Measurements from ENCODE around the gene C11orf68.

C11orf68 gene

DNA sequence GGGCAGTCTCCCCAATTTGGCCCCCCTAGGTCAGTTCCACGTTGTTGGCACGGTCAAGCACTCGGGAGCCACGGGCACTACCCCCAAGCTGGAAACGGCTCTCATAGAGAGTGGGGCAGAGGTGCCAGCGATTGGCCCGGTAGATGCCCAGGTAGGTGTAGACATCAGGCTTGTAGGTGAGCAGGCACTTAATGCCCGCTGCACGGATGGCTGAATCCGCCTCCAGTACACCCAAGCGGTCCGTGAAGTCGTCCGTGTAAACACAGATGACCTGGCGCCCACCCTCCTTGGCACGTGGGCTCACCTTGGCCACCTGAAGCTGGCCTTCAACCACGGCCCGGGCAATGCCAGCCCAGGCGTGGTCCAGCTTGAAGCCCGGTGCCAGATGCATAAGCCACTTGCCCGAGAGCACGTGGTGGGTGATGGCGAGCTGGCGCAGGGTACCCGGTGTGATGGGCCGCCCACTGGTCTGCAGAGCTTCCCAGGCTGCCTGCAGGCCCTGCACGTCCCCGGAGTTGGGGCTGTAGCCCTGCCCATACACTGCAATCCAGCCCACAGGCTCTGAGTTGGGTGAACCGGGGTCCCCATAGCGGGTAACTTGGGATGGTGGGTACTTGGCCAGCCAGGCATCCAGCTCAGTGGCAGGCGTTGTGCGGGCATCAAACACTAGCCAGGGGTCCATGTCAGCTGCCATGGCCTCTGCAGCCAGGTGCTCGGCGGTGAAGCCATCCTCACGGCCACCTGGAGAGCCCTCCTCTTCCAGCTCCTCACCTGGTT is 1.2 kb downstream of the C11orf68 start:
- Mint-ChIP-seq H3K27ac (ENCODE audit: low read depth) (peak overlapping the region; percentile 15), H3K4me3 (peak overlapping the region; percentile 91), H3K27me3 (no peaks in the 10 kb centered on the region), H3K9me3 (no peaks in the 10 kb centered on the region), H3K4me1 (peaks cover 33% of the 10 kb centered on the region), H3K36me3 (ENCODE audit: insufficient read depth) (peaks cover 17% of the 10 kb centered on the region)
- DNase-seq (ENCODE audit: low spot score in 2 of 2) (no peak), ATAC-seq (replicated peaks; ENCODE audit: extremely low read depth, poor library complexity, severe bottlenecking) (no peak)

DNA sequence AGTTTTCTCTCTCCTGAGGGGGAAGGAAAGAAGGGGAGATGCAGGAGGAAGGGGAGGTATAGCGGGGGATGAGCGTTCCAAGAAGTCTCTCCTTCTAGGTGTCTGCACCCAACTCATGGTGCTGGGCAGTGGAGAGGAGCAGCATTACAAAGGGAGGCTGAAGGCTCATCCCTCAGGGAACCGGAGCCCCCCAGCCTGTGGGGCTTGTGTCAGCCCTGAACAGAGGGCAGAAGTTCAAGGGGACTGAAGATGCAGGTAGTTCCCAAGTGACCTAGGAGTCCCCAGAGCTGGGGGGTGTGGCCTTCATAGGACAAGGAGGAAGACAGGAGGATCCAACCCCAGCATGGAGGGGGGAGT is 1.8 kb downstream of the C11orf68 start:
- peaks cover 17% of the 10 kb centered on the region for H3K36me3 Mint-ChIP-seq (ENCODE audit: insufficient read depth)
- H3K9me3 Mint-ChIP-seq: no peaks in the 10 kb centered on the region
- H3K4me1 Mint-ChIP-seq: peaks cover 33% of the 10 kb centered on the region
- DNase-seq (ENCODE audit: low spot score in 2 of 2) (no peak), ATAC-seq (replicated peaks; ENCODE audit: extremely low read depth, poor library complexity, severe bottlenecking) (no peak)
- H3K27ac Mint-ChIP-seq (ENCODE audit: low read depth): peak overlapping the region; percentile 15
- H3K4me3 Mint-ChIP-seq: peak overlapping the region; percentile 91
- no peaks in the 10 kb centered on the region for H3K27me3 Mint-ChIP-seq

DNA sequence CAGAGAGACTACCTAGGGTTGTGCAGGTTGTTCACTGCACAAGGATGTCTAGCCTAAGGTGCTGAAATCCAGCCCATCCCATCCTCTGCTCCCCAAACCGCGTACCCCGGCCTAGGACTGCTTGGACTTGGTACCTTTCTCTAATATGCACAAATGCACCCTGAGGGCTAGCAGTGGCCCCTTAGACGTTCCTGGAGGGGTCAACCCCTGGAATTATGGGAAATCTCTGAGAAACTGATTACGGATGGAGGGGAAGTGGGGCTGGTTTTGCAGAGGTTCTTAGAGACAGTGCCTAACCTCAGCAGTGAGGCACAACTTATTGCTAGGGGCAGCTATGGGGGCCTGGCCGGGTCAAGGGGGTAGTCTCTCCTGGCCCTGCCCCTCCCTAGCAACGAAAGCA is 2.5 kb downstream of the C11orf68 start:
- Mint-ChIP-seq H3K36me3 (ENCODE audit: insufficient read depth) (peaks cover 13% of the 10 kb centered on the region), H3K9me3 (no peaks in the 10 kb centered on the region), H3K4me1 (peaks cover 33% of the 10 kb centered on the region), H3K27me3 (peaks cover 6% of the 10 kb centered on the region), H3K4me3 (peak overlapping the region; percentile 91), H3K27ac (ENCODE audit: low read depth) (peak overlapping the region; percentile 15)
- ATAC-seq (replicated peaks; ENCODE audit: extremely low read depth, poor library complexity, severe bottlenecking) (no peak), DNase-seq (ENCODE audit: low spot score in 2 of 2) (no peak)

DNA sequence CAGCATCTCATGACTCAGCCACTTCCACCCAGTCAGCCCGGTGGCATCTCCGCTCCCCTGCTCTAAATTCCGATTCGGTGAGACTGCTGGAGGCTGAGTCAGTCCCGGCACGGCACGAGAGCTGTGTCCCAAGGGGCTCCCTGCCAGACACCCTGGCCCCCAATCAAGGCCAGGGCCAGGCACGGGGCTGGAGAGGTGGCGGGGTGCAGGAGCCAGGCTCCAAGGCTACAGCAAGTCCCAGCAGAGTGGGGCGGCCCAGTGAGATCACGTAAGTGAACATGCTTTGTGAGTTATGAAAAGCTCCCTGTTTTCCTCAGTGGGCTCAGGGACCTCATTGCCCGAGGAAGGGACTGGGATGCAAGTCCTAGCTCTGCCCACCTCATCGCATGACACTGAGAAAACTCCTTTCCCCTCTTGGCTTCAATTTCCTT is 3.0 kb downstream of the C11orf68 start:
- Mint-ChIP-seq H3K9me3 (no peaks in the 10 kb centered on the region), H3K27me3 (peaks cover 8% of the 10 kb centered on the region), H3K4me1 (peaks cover 33% of the 10 kb centered on the region), H3K4me3 (peak overlapping the region; percentile 91), H3K36me3 (ENCODE audit: insufficient read depth) (peaks cover 13% of the 10 kb centered on the region), H3K27ac (ENCODE audit: low read depth) (no peak overlapping the region)
- DNase-seq (ENCODE audit: low spot score in 2 of 2): no peak
- ATAC-seq (replicated peaks; ENCODE audit: extremely low read depth, poor library complexity, severe bottlenecking): no peak

DNA sequence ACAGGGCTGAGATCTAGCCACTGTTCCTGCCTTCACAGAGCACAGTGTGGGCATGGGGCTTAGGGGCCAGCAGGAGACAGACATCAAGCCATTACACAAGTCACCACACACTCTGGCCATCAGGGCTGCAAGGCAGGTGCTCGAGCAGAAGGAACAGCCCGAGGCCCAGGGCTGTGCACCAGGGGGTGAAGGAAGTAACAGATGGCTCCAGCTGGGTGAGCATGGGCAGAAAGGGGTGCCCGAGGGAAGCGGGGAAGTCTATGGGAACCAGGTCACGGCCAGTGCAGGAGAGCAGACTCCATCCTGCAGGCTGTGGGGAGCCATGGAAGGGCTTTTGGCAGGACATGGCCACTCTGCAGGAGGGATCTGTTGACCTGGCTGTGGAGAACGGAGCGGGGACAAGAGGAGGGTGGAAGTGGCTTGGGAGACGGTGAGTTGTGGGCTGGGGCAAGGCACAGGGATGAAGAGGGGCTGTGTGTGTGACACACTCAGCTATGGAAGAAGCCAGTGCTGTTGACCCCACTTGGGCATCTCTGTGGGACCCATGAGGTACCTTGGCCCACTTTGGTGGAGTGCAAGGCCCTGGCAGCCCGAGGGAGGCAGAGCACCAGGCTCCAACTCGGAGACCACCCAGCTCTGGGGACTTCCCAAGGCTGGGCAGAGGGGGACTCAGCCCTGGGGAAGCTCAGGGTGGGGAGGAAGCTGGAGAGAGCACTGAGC is 3.6 kb downstream of the C11orf68 start:
- H3K4me1 Mint-ChIP-seq: peaks cover 31% of the 10 kb centered on the region
- H3K36me3 Mint-ChIP-seq (ENCODE audit: insufficient read depth): peaks cover 12% of the 10 kb centered on the region
- H3K9me3 Mint-ChIP-seq: no peaks in the 10 kb centered on the region
- H3K27me3 Mint-ChIP-seq: peaks cover 8% of the 10 kb centered on the region
- DNase-seq (ENCODE audit: low spot score in 2 of 2): no peak
- no peak for ATAC-seq (replicated peaks; ENCODE audit: extremely low read depth, poor library complexity, severe bottlenecking)
- peak overlapping the region; percentile 40 for H3K4me3 Mint-ChIP-seq
- peak overlapping the region; percentile 67 for H3K27ac Mint-ChIP-seq (ENCODE audit: low read depth)

DNA sequence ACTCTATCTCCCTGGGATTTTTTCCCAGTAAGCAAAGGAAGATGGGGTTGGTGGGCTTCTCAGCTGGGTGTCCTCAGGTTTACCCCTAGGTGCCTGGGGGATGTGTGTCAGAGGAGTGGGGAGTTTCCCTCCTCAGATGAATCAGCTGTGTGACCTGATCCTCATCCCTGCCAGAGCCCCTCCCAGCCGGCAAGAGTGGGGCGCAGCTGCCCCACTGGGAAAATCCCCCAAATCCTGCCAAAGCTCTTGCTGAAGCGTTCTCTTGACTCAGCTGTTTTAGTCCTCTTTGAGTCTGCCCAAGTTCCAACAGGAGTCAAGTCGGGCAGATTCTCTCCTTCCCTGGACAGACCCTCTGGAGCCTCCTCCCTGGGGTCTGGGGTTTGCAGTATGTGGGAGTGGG is 6.0 kb downstream of the C11orf68 start:
- H3K4me1 Mint-ChIP-seq: peaks cover 25% of the 10 kb centered on the region
- peaks cover 8% of the 10 kb centered on the region for H3K27me3 Mint-ChIP-seq
- DNase-seq (ENCODE audit: low spot score in 2 of 2): no peak
- no peak overlapping the region for H3K4me3 Mint-ChIP-seq
- no peak overlapping the region for H3K27ac Mint-ChIP-seq (ENCODE audit: low read depth)
- peaks cover 3% of the 10 kb centered on the region for H3K36me3 Mint-ChIP-seq (ENCODE audit: insufficient read depth)
- no peak for ATAC-seq (replicated peaks; ENCODE audit: extremely low read depth, poor library complexity, severe bottlenecking)
- H3K9me3 Mint-ChIP-seq: no peaks in the 10 kb centered on the region

DNA sequence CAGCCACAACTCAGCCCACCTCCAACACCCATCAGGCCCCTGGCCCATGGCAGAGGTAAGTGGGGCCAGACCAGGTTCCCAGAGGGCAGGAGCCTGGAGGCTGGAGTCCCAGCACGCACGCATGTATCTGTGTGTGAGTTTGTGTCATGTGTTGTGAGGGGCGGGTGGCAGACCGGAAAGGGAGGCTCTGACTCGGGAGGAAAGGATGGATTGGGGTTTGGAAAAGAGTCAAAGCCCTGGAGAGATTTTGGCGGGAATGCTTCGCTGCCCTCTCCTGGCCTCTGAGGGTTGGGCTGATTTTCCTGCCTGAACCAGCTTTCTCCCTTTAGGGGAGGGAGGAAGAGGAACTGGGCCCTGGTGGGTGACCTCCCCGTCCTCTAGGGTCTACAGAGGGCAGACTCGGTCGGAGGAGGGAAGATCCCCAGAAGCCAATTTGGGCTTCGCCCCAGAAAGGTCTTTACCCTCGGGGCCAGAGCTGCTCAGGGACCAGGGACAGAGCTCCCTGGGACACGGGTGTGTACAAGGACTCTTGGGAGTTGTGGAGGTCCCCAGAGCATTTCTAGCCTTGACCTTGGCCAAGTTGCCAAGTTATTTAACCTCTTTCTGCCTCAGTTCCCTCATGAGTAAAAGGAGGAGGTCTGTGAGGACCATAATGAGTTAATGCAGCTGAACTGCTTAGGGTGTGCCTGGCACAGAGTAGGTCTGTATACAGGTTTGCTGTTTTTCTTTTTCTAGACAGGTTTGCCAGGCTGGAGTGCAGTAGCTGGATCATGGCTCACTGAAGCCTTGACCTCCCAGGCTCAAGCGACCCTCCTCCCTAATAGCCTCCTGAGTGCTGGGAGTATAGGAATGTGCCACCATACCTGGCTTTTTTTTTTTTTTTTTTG is 6.9 kb downstream of the C11orf68 start:
- H3K9me3 Mint-ChIP-seq: no peaks in the 10 kb centered on the region
- peak overlapping the region; percentile 35 for H3K27ac Mint-ChIP-seq (ENCODE audit: low read depth)
- no peak overlapping the region for H3K4me3 Mint-ChIP-seq
- DNase-seq (ENCODE audit: low spot score in 2 of 2): no peak
- H3K36me3 Mint-ChIP-seq (ENCODE audit: insufficient read depth): peaks cover 3% of the 10 kb centered on the region
- H3K27me3 Mint-ChIP-seq: peaks cover 8% of the 10 kb centered on the region
- no peak for ATAC-seq (replicated peaks; ENCODE audit: extremely low read depth, poor library complexity, severe bottlenecking)
- peaks cover 21% of the 10 kb centered on the region for H3K4me1 Mint-ChIP-seq

DNA sequence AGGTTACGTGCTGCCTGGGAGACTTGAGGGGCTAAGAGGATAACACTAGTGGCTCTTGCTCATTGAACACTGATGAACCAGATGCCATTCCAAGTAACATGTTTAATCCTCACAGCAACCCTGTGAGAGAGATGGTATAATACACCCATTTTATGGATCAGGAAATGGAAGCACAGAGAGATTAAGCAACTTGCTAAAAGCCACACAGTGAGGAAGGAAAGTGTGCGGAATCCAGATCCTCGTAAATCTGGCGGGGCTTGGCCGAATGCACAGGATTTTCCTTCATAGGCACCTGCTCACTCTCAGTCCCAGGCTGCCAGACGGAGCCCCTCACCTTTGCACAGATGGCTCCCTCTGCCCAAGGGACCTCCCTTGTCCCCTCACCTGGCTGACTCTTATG is 11.0 kb downstream of the C11orf68 start:
- no peaks in the 10 kb centered on the region for H3K4me1 Mint-ChIP-seq
- no peaks in the 10 kb centered on the region for H3K9me3 Mint-ChIP-seq
- no peak for DNase-seq (ENCODE audit: low spot score in 2 of 2)
- no peak overlapping the region for H3K4me3 Mint-ChIP-seq
- H3K27me3 Mint-ChIP-seq: peaks cover 8% of the 10 kb centered on the region
- H3K27ac Mint-ChIP-seq (ENCODE audit: low read depth): no peak overlapping the region
- ATAC-seq (replicated peaks; ENCODE audit: extremely low read depth, poor library complexity, severe bottlenecking): no peak
- no peaks in the 10 kb centered on the region for H3K36me3 Mint-ChIP-seq (ENCODE audit: insufficient read depth)

DNA sequence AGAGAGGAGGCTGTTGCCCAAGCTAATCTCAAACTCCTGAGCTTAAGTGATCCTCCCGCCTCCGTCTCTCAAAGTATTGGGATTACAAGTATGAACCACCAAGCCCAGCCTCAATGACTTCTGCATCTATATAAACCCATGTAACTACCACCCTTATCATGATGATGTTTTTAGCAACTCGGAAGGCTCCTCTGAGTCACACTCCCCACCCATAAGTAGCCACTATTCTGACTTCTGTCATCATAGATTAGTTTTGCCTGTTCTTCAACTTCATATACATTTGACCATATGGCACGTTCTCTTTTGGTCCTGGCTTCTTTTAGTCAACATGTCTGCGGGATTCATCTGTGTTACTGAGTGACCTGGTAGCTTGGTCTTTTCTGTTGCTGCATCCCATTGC is 12.3 kb downstream of the C11orf68 start:
- Mint-ChIP-seq H3K9me3 (no peaks in the 10 kb centered on the region), H3K4me3 (no peak overlapping the region), H3K4me1 (peaks cover 6% of the 10 kb centered on the region), H3K27me3 (peaks cover 4% of the 10 kb centered on the region), H3K27ac (ENCODE audit: low read depth) (no peak overlapping the region), H3K36me3 (ENCODE audit: insufficient read depth) (peaks cover 6% of the 10 kb centered on the region)
- ATAC-seq (replicated peaks; ENCODE audit: extremely low read depth, poor library complexity, severe bottlenecking): no peak
- DNase-seq (ENCODE audit: low spot score in 2 of 2): no peak

DNA sequence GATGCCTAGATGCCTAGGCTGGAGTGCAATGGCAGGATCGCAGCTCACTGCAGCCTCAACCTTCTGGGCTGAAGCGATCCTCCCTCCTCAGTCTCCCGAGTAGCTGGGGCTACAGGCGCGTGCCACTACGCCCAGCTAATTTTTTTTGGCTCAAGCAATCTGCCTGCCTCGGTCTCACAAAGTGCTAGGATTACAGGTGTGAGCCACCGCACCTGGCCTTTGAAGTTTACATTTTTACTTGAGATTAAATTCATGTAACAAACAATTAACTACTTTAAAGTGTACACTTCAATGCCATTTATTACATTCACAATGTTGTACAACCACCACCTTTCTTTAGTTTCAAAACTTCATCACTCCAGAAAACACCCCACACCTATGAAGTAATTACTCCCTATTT is 15.1 kb downstream of the C11orf68 start:
- Mint-ChIP-seq H3K9me3 (no peaks in the 10 kb centered on the region), H3K27ac (ENCODE audit: low read depth) (no peak overlapping the region), H3K4me1 (peaks cover 8% of the 10 kb centered on the region), H3K27me3 (no peaks in the 10 kb centered on the region), H3K4me3 (no peak overlapping the region), H3K36me3 (ENCODE audit: insufficient read depth) (peaks cover 9% of the 10 kb centered on the region)
- ATAC-seq (replicated peaks; ENCODE audit: extremely low read depth, poor library complexity, severe bottlenecking): no peak
- DNase-seq (ENCODE audit: low spot score in 2 of 2): no peak

DNA sequence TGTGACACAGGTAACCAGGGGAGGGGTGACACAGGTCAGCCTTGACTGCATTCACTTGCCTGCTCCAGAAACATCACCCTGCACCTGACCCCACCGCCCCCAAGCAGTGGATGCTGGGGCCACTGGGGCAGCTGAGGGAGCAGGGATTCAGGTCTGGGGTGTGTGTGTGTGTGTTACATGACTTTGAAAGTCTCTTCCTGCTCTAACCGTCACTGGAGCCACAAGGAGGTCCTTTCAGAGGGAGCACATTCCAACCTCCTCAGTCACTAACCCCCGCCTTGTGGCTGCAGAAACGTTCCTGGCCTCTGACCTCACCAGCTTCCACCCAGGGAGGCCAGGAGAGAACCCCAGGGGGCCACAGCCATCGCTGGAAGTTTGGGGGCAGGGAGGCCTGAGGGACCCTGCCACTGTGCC is 15.8 kb downstream of the C11orf68 start:
- Mint-ChIP-seq H3K4me3 (no peak overlapping the region), H3K36me3 (ENCODE audit: insufficient read depth) (peaks cover 9% of the 10 kb centered on the region)
- no peak for ATAC-seq (replicated peaks; ENCODE audit: extremely low read depth, poor library complexity, severe bottlenecking)

DNA sequence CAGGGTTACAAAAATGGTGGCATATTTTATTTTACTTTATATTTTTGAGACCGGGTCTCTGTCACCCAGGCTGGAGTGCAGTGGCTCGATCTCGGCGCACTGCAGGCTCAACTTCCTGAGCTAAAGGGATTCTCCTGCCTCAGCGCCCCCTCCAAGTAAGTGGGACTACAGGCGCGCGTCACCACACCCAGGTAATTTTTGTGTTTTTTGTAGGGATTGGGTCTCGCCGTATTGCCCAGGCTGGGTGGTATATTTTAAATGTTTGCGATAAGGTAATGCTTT is 18.0 kb downstream of the C11orf68 start:
- Mint-ChIP-seq H3K4me3 (peak overlapping the region; percentile 61), H3K4me1 (peaks cover 11% of the 10 kb centered on the region), H3K27ac (ENCODE audit: low read depth) (no peak overlapping the region), H3K27me3 (no peaks in the 10 kb centered on the region), H3K36me3 (ENCODE audit: insufficient read depth) (peaks cover 9% of the 10 kb centered on the region), H3K9me3 (no peaks in the 10 kb centered on the region)
- ATAC-seq (replicated peaks; ENCODE audit: extremely low read depth, poor library complexity, severe bottlenecking) (no peak), DNase-seq (ENCODE audit: low spot score in 2 of 2) (no peak)

More for the DNA sequence above, 15.8 kb downstream of the C11orf68 start:
- Mint-ChIP-seq H3K9me3 (no peaks in the 10 kb centered on the region), H3K27me3 (no peaks in the 10 kb centered on the region), H3K27ac (ENCODE audit: low read depth) (no peak overlapping the region), H3K4me1 (peaks cover 10% of the 10 kb centered on the region)
- DNase-seq (ENCODE audit: low spot score in 2 of 2): no peak

Data from central memory CD8-positive, alpha-beta T cell (primary cell).